BE2C (cell line): Measurements from ENCODE around the gene USP47.
A peak's percentile ranks its signal among the peaks of the same experiment; 100 is the strongest.

Experiments
- DNase-seq: peaks from one replicate; pipeline ENCODE4 v3.0.0-alpha.2; 2020
- H3K27me3 ChIP-seq: fragments of 250-450 bp; sonication (Bioruptor Pico); 2 replicates; pipeline ENCODE4 v1.5.1; 2020; ENCODE audit warnings: mild to moderate bottlenecking
- H3K36me3 ChIP-seq: fragments of 250-450 bp; sonication (Bioruptor Pico); 2 replicates; pipeline ENCODE4 v1.5.1; 2020; ENCODE audit warnings: mild to moderate bottlenecking
- H3K4me1 ChIP-seq: fragments of 250-450 bp; sonication (Bioruptor Pico); 2 replicates; pipeline ENCODE4 v1.5.1; 2020
- H3K4me3 ChIP-seq: 2 replicates; pipeline ENCODE4 v1.5.1; 2011; ENCODE audit warnings: low read depth, low read length
- H3K9me3 ChIP-seq: fragments of 250-450 bp; sonication (Bioruptor Pico); 2 replicates; pipeline ENCODE4 v1.5.1; 2020
- CTCF ChIP-seq: IDR thresholded peaks from 2 replicates; pipeline ENCODE4 v1.5.1; 2012; ENCODE audit warnings: mild to moderate bottlenecking, low read depth, low read length

USP47 gene

GRCh38 chr11:11969380-11970215 lies 127.8 kb downstream of the USP47 start:
- H3K4me3 ChIP-seq = no peak overlapping the region
- H3K36me3 ChIP-seq = no peaks in the 10 kb centered on the region
- H3K27me3 ChIP-seq = no peaks in the 10 kb centered on the region
- DNase-seq = no peak
- H3K4me1 ChIP-seq = peaks cover 27% of the 10 kb centered on the region
- TF ChIP-seq CTCF = no peak
- H3K9me3 ChIP-seq = no peaks in the 10 kb centered on the region

GRCh38 chr11:11970556-11970955 lies 128.8 kb downstream of the USP47 start:
- Histone ChIP-seq H3K4me3 (no peak overlapping the region), H3K9me3 (no peaks in the 10 kb centered on the region), H3K27me3 (no peaks in the 10 kb centered on the region), H3K4me1 (peaks cover 27% of the 10 kb centered on the region), H3K36me3 (no peaks in the 10 kb centered on the region)
- no peak for DNase-seq
- no peak for TF ChIP-seq CTCF

GRCh38 chr11:11971906-11972547 lies 130.3 kb downstream of the USP47 start:
- Histone ChIP-seq H3K9me3 (no peaks in the 10 kb centered on the region), H3K36me3 (no peaks in the 10 kb centered on the region), H3K27me3 (no peaks in the 10 kb centered on the region), H3K4me1 (peaks cover 28% of the 10 kb centered on the region), H3K4me3 (no peak overlapping the region)
- no peak for TF ChIP-seq CTCF
- peak; percentile 38 for DNase-seq

- DNase-seq = no peak
- no peaks in the 10 kb centered on the region for H3K36me3 ChIP-seq
- no peaks in the 10 kb centered on the region for H3K9me3 ChIP-seq
- no peaks in the 10 kb centered on the region for H3K27me3 ChIP-seq
- no peak for TF ChIP-seq CTCF
- no peak overlapping the region for H3K4me3 ChIP-seq
- H3K4me1 ChIP-seq = peaks cover 24% of the 10 kb centered on the region
Observed at GRCh38 chr11:11972730-11973341, 131.1 kb downstream of the USP47 start.

- Histone ChIP-seq H3K9me3 (no peaks in the 10 kb centered on the region), H3K4me1 (peaks cover 23% of the 10 kb centered on the region), H3K36me3 (no peaks in the 10 kb centered on the region), H3K27me3 (no peaks in the 10 kb centered on the region), H3K4me3 (no peak overlapping the region)
- no peak for DNase-seq
- no peak for TF ChIP-seq CTCF
Observed at GRCh38 chr11:11973361-11973800, 131.6 kb downstream of the USP47 start.
